ENCODE measurements around the gene MRPS10.

- TF ChIP-seq POLR2AphosphoS5 (IDR thresholded peaks at IDR 0.05; ENCODE audit: low read depth, low read length): no peak
- TF ChIP-seq POLR2A (IDR thresholded peaks at IDR 0.05; ENCODE audit: low read depth, low read length): no peak
- no peak for TF ChIP-seq TAF1 (IDR thresholded peaks at IDR 0.05; ENCODE audit: borderline replicate concordance, low read depth, low read length)
Observed at GRCh38 chr6:42236030-42236429, 18.4 kb upstream of the MRPS10 start.
